Measurements from ENCODE around the gene ENDOV.

Gene ENDOV

DNA sequence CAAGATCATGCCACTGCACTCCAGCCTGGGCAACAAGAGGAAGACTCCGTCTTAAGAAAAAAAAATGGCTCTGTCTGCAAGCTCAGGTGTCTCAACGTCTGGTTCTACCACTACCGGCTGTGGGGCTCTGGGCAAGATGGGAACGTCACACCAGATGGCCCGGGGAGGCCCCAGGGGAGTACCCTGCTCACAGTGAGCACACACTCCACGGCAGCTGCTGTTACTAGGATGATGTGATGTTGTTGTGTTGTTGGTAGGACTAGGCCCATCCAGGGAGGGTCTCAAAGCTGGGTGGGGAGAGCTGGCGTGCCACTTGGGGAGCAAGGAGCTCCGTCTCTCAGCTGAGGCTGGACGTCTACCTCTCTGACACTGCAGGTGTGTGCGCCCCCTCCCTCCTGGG lies 70.9 kb downstream of the ENDOV start:
- DNase-seq (ENCODE audit: low read depth), result no peak

DNA sequence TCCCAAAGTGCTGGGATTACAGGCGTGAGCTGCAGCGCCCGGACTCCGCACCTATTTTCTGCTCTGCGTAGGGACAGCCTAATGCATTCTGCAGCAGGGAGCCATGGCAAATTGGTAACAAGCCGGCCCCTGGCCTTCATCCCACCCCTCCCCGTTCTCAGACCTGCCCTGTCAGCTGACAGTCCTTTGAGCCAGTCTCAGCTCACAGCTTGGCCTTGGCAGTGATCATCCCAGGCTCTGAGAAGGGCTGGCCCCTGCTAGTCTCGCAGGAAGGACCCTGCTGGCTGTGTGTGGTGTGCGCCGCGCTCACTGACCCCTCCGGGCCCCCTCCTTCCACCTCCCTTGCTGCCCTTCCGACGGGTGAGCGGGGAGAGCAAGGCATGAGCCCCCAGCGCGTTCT lies 71.7 kb downstream of the ENDOV start:
- DNase-seq (ENCODE audit: low read depth), result no peak

DNA sequence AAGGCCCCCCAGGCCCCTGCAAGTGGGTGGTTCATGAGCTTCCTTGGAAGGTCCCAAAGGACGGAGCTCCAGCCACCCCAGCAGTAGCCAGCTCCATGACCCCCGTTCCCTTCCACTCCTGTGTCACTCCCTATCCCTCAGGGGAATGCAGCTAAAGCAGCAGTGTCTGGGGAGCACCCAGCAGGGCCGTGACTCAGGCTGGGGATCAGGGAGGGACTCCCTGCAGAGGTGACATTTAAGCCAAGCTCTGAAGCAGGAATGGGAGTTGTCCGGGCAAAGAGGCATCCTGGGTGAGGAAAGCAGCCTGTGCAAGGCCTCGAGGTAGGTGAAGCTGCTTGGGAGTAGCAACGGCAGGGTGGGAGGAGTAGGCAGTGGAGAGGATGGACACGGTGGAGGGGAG lies 72.5 kb downstream of the ENDOV start:
- no peak for DNase-seq (ENCODE audit: low read depth)

Data from stimulated activated CD8-positive, alpha-beta memory T cell treated with anti-CD3 and anti-CD28 coated beads, Interleukin-12 subunit alpha, Interleukin-12 subunit beta, amount 100 ng/mL, for 1 hour (primary cell).